A673 (cell line): ENCODE results near the gene SPX. TPM values are rescaled to one million over a fixed set of nuclear protein-coding genes. Genes with fewer than 3 reads are reported as not detected.

Source experiments
- BruUV-seq: library from RNA; stranded (reverse); fragments of 400-500 nt; replicated peaks from 2 replicates; lab custom pipeline; 2021; lab: Mats Ljungman, UMichigan
- CTCF ChIA-PET: fragments of 300-600 bp; sonication (Branson Sonifier 250); formaldehyde crosslinking; loops from one replicate; lab custom pipeline; 2022; ENCODE audit warnings: antibody characterized with exemption; lab: Charles Lee
- POLR2A ChIA-PET: fragments of 300-600 bp; sonication (Branson Sonifier 250); formaldehyde crosslinking; loops from one replicate; lab custom pipeline; 2022; ENCODE audit warnings: antibody characterized with exemption; ENCODE audit not compliant: low non-redundant PET; lab: Charles Lee
- DNase-seq: peaks from one replicate; pipeline ENCODE4 v3.0.0-alpha.2; 2015; ENCODE audit warnings: low spot score
- H3K27ac ChIP-seq: fragments of 200-600 bp; sonication (generic); 2 replicates; pipeline ENCODE4 v1.5.1; 2016; ENCODE audit warnings: mixed run types, low read depth, mild to moderate bottlenecking, mixed read lengths, antibody characterized with exemption, low read length; ENCODE audit not compliant: poor library complexity, severe bottlenecking
- H3K27me3 ChIP-seq: fragments of 200-600 bp; sonication (generic); replicated peaks from 2 replicates; pipeline ENCODE4 v1.6.1; 2017; ENCODE audit warnings: mixed run types, low read depth, mild to moderate bottlenecking, mixed read lengths, antibody characterized with exemption, low read length; ENCODE audit not compliant: insufficient read depth, poor library complexity
- H3K36me3 ChIP-seq: fragments of 200-600 bp; sonication (generic); 2 replicates; pipeline ENCODE4 v1.6.1; 2016; ENCODE audit warnings: mixed run types, mild to moderate bottlenecking, mixed read lengths, antibody characterized with exemption, low read length; ENCODE audit not compliant: insufficient read depth, poor library complexity, severe bottlenecking
- H3K4me1 ChIP-seq: fragments of 200-600 bp; sonication (generic); 2 replicates; pipeline ENCODE4 v1.6.1; 2017; ENCODE audit warnings: mixed run types, mild to moderate bottlenecking, mixed read lengths, antibody characterized with exemption, low read length; ENCODE audit not compliant: insufficient read depth, poor library complexity, severe bottlenecking
- H3K4me3 ChIP-seq: fragments of 200-600 bp; sonication (generic); 2 replicates; pipeline ENCODE4 v1.5.1; 2016; ENCODE audit warnings: low read depth, mixed run types, mild to moderate bottlenecking, mixed read lengths, low read length; ENCODE audit not compliant: poor library complexity, severe bottlenecking
- H3K9me3 ChIP-seq: fragments of 200-600 bp; sonication (generic); 2 replicates; pipeline ENCODE4 v1.6.1; 2016; ENCODE audit warnings: mixed run types, low read depth, mild to moderate bottlenecking, mixed read lengths, antibody characterized with exemption, low read length; ENCODE audit not compliant: poor library complexity, severe bottlenecking
- EZH2 ChIP-seq: fragments of 200-600 bp; sonication (generic); IDR thresholded peaks from 2 replicates; pipeline ENCODE4 v1.6.1; 2017; ENCODE audit warnings: borderline replicate concordance, low read depth, mild to moderate bottlenecking, mixed read lengths, antibody characterized with exemption, low read length; ENCODE audit not compliant: poor library complexity, severe bottlenecking
- intact Hi-C: fragments of 100-400 bp; cut with micrococcal nuclease; formaldehyde crosslinking; loops from one replicate; pipeline ENCODE4 v1.10.0; 2022; ENCODE audit not compliant: unreplicated experiment
- total RNA-seq: library from RNA; stranded (reverse); gene quantifications from 2 replicates; pipeline ENCODE4 v1.2.3, GENCODE V29; 2021
- TF ChIP-seq, protein P1 (sequence below): fragments of 300-800, 200-600 bp; sonication (generic); conservative IDR thresholded peaks from 2 replicates; pipeline ENCODE4 v1.5.1; 2017; ENCODE audit warnings: low read depth, mild to moderate bottlenecking, antibody characterized with exemption, low read length, moderate library complexity, mixed read lengths

The SPX gene
- total RNA-seq, 1 experiment from 2014 or later: 0.28 TPM

DNA sequence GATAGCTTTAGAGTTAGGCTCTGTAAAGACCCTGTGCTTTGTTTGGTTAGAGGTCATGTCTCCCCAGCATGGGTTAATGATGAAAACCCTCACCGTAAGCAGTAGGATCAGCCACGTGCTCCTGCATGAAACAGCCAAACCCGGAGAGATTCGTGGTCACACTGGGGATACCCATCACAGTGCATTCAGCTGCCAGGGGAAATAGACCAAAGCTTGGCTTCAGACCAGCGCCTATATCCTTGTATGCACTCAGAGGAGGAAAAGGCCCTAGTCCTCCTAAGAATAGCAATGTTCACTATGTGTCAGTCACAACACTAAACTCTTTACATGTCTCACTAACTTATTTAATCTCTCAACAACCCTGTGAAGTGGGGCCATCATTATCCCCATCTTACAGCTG, 16.3 kb downstream of the SPX start:
- H3K9me3 ChIP-seq: no peaks in the 10 kb centered on the region
- DNase-seq: no peak
- H3K4me3 ChIP-seq: no peak overlapping the region
- H3K27ac ChIP-seq: no peak overlapping the region
- no peak for TF ChIP-seq EZH2
- TF ChIP-seq, protein P1, sequence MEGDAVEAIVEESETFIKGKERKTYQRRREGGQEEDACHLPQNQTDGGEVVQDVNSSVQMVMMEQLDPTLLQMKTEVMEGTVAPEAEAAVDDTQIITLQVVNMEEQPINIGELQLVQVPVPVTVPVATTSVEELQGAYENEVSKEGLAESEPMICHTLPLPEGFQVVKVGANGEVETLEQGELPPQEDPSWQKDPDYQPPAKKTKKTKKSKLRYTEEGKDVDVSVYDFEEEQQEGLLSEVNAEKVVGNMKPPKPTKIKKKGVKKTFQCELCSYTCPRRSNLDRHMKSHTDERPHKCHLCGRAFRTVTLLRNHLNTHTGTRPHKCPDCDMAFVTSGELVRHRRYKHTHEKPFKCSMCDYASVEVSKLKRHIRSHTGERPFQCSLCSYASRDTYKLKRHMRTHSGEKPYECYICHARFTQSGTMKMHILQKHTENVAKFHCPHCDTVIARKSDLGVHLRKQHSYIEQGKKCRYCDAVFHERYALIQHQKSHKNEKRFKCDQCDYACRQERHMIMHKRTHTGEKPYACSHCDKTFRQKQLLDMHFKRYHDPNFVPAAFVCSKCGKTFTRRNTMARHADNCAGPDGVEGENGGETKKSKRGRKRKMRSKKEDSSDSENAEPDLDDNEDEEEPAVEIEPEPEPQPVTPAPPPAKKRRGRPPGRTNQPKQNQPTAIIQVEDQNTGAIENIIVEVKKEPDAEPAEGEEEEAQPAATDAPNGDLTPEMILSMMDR: no peak
- no peaks in the 10 kb centered on the region for H3K4me1 ChIP-seq
- peaks cover 27% of the 10 kb centered on the region for H3K27me3 ChIP-seq
- intact Hi-C loops: no loop called here
- ChIA-PET POLR2A (no interaction called here), CTCF (no interaction called here)
- no TSS peak for BruUV-seq
- H3K36me3 ChIP-seq: no peaks in the 10 kb centered on the region

DNA sequence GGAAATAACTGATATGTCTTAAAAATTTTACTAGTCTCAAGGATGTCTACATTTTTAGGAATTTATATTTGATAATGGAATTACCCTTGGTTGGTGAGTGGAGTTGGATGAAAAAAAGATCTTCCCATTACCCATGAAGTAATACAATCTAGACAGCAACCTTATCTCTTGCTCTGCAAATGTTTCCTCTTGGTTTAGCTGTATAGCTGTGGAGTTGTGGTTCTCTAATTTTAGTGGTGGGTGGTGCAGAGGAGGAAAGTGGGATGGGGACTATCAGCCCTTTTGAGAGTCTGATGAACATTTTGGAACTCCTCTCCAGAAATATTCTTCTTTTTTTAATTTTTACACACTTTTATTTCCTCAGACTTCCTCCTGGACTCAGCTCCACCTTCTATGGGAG, 17.1 kb downstream of the SPX start:
- Histone ChIP-seq H3K27ac (no peak overlapping the region), H3K9me3 (no peaks in the 10 kb centered on the region), H3K4me1 (no peaks in the 10 kb centered on the region), H3K27me3 (peaks cover 27% of the 10 kb centered on the region), H3K4me3 (no peak overlapping the region), H3K36me3 (no peaks in the 10 kb centered on the region)
- intact Hi-C loops: no loop called here
- no peak for DNase-seq
- BruUV-seq: no TSS peak
- CTCF ChIA-PET: no interaction called here
- TF ChIP-seq, protein P1: no peak
- no peak for TF ChIP-seq EZH2
- POLR2A ChIA-PET: no interaction called here

DNA sequence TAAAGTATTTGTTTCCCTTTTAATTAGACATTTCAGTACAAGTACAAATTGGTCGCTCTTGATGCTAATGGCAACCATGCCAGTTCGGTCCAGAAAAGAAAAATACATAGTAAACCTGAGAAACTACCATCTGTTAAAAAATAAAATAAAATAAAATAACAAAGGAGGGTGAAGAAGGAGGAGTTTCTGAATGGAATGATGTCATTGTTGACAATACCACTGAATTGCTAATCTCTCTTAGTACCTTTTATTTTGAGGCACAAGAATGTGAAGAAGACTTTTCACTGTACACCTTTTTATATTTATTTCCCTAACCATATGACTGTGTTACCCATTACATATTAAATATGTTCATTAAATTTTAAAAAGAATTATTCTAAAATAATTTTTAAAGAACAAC, 19.5 kb downstream of the SPX start:
- H3K4me3 ChIP-seq: no peak overlapping the region
- BruUV-seq: no TSS peak
- intact Hi-C loops: no loop called here
- no peaks in the 10 kb centered on the region for H3K36me3 ChIP-seq
- DNase-seq: no peak
- ChIA-PET CTCF (no interaction called here), POLR2A (no interaction called here)
- no peak overlapping the region for H3K27ac ChIP-seq
- TF ChIP-seq EZH2: no peak
- TF ChIP-seq, protein P1: no peak
- H3K4me1 ChIP-seq: no peaks in the 10 kb centered on the region
- no peaks in the 10 kb centered on the region for H3K9me3 ChIP-seq
- peaks cover 29% of the 10 kb centered on the region for H3K27me3 ChIP-seq
